Lower leg skin (tissue), 4 donors: Measurements from ENCODE around the gene SSTR3. TPM values are rescaled to one million over a fixed set of nuclear protein-coding genes. Genes with fewer than 3 reads are reported as not detected.

Experiments used
- DNase-seq, 2 donors: peaks; one replicate each; pipeline ENCODE4 v3.0.0-alpha.2; 2019; ENCODE audit warnings: low spot score in 2 of 2
- H3K4me3 ChIP-seq: fragments of 200-600 bp; sonication (generic); 2 replicates; pipeline ENCODE4 v1.5.1; 2017; ENCODE audit warnings: mild to moderate bottlenecking, low read depth; ENCODE audit not compliant: poor library complexity, severe bottlenecking
- POLR2A ChIP-seq, 2 donors: fragments of 450-650 bp; IDR thresholded peaks; one replicate each; pipeline ENCODE4 v1.6.1; 2016 to 2017; ENCODE audit warnings: antibody characterized with exemption in 2 of 2, mild to moderate bottlenecking in 1 of 2, moderate library complexity in 1 of 2
- WGBS, 2 donors: methylation state at CpG; one replicate each; pipeline ENCODE4 v1.1.5; 2018; 5-methylcytosine and 5-hydroxymethylcytosine counted together
- intact Hi-C: fragments of 100-400 bp; cut with DNase I; formaldehyde crosslinking; loops from one replicate; pipeline ENCODE4 v1.15.0; 2023; ENCODE audit warnings: low total_unique reads
- total RNA-seq, 4 donors: library from RNA; depleted of rRNA; stranded (reverse); fragments of >200 nt; gene quantifications; one replicate each; pipeline ENCODE4 v1.1.0, GENCODE V29; 2016
- TF ChIP-seq, protein P1 (sequence below), 3 donors: fragments of 450-650 bp; IDR thresholded peaks; one replicate each; pipeline ENCODE4 v1.5.1; 2016; ENCODE audit warnings: antibody characterized with exemption in 3 of 3, mild to moderate bottlenecking in 3 of 3, moderate library complexity in 2 of 3

The SSTR3 gene
- total RNA-seq, 4 donors from 2014 or later, result not detected

DNA sequence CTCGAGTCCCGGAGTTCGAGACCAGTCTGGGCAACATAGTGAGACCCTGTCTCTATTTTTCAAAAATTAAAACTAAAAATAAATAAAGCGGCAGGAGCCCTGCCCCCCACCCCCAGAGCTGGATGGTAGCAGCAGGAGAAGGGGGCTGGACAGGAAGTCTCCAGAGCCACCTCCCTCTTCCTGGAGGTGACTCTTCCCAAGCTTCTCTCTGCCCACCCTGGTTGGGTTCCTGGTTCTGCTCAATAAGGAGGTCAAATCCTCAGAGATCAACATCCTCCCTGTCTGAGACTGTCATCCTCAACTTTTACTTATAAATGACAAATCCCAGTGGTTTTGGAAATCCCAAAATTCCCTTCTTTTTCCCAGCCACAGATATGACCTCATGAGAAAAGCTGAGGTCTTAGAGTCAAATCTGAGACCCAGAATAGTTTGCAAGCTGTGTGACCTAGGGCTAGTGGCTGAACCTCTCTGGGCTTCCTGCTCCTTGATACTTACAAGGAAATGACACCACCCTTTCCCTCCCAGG, 25.2 kb downstream of the SSTR3 start:
- 65 to 72% methylated on average over 4 of the region's 4 CpGs for WGBS, 2 donors
- H3K4me3 ChIP-seq, result no peak overlapping the region
- intact Hi-C loops, result no loop called here
- TF ChIP-seq, protein P1, sequence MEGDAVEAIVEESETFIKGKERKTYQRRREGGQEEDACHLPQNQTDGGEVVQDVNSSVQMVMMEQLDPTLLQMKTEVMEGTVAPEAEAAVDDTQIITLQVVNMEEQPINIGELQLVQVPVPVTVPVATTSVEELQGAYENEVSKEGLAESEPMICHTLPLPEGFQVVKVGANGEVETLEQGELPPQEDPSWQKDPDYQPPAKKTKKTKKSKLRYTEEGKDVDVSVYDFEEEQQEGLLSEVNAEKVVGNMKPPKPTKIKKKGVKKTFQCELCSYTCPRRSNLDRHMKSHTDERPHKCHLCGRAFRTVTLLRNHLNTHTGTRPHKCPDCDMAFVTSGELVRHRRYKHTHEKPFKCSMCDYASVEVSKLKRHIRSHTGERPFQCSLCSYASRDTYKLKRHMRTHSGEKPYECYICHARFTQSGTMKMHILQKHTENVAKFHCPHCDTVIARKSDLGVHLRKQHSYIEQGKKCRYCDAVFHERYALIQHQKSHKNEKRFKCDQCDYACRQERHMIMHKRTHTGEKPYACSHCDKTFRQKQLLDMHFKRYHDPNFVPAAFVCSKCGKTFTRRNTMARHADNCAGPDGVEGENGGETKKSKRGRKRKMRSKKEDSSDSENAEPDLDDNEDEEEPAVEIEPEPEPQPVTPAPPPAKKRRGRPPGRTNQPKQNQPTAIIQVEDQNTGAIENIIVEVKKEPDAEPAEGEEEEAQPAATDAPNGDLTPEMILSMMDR (IDR thresholded peaks at IDR 0.05), result no peak
- TF ChIP-seq POLR2A (IDR thresholded peaks at IDR 0.05), result no peak
- no peak for DNase-seq

DNA sequence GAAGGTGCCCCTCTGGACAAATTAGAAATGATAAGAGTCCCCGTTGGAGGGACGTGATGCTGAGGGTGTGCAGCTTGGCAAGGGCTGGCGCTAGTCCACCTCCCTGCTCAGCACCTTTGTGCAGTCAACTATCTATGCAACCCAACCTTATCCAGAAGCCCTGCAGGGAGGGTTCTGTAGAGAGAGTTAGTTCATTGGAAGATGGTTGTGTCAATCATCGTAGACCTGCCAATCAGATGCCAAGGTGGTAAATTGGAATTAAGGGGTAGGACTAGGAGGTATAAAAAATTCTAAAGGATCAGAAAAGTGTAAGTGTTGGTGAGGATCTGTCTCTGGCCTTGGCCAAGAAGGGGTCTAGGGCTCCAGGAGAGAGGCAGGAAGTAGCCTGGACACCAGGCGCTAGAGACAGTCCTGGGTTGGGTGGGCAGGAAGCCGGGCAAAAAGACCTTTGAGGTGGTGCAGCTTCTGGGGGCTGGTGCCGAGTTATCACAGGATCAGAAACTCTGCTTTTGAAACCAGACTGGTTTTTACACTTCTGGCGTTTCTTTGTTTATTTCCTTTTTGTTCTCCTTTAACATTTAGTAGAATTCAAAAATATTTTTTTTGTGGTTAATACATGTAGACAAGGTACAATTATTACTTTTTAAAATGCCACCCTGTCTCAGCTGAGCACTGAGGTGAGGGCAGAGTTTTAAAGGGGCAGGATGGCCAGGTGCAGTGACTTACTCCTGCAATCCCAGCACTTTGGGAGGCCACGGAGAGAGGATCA, 25.9 kb downstream of the SSTR3 start:
- WGBS, 2 donors, result 72 to 76% methylated on average over 9 of the region's 9 CpGs

DNA sequence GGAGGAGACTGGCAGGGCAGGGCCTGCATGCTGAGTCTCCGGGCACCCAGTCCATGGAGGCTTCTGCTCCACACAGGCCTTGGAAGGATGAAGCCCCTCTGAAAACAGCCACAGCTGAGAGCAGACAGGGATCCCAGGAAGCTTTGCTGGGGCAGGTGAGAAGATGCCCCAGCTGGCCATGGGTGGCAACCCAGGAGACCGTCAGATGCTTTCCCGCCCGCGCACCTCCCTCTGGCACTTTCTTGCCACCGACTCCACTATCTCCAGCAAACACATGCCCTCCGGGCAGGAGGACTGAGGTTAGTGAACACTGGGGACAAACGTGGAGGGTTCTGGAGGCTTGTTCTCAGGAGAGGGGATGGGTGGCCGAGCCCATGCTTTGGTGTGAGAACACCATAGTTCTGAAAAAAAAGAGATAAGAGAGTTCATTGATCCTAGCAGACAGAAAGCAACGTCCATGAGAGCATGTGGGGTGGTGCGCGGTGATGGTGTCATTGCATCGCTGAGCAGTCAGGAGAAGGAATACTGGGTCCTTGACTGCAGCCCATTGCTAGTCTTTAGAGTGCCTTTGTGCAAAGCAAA, 26.5 kb downstream of the SSTR3 start:
- WGBS, 2 donors, result 76 to 77% methylated on average over 13 of the region's 13 CpGs
- no peak for DNase-seq
- no peak overlapping the region for H3K4me3 ChIP-seq
- TF ChIP-seq, protein P1 (IDR thresholded peaks at IDR 0.05), result no peak
- TF ChIP-seq POLR2A (IDR thresholded peaks at IDR 0.05), result no peak
- intact Hi-C loops, result no loop called here

More for the DNA sequence above, 25.9 kb downstream of the SSTR3 start:
- intact Hi-C loops, result no loop called here
- H3K4me3 ChIP-seq, result no peak overlapping the region
- TF ChIP-seq, protein P1 (IDR thresholded peaks at IDR 0.05), result no peak
- no peak for TF ChIP-seq POLR2A (IDR thresholded peaks at IDR 0.05)
- no peak for DNase-seq

DNA sequence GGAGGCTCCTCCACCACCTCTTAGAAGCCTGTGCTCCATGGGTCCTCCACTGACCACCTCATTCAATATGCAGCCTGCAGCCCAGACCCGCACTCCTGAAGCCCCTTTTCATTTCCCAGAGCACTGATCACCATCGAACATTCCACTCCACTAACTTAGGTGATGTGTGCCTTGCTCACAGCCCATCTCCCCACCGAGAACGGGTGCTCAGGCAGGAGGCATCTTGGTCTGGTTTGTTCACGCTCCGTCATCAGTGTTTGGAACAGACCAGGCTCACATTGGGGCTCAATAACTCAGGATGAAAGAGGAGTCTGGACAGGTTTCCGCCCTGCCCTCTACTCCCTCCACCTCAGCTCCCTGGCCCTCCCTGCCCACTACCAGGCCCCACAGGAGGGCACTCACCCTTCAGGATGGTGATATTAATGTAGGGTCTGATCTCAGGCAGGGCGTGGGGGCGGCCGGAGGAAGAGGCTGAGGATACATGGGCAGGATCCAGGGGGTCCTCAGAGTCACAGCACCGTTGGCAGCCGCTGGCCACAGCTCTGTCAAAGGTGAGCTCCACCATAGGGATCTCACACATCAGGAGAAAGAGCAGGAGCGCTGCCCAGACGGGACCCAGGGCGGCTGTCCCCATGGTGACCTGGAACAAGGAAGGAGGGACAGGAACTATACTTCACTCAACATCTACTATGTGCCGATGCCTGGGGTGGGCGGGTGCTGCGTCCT, 27.3 kb downstream of the SSTR3 start:
- WGBS, 2 donors, result 92 to 95% methylated on average over 18 of the region's 18 CpGs
- TF ChIP-seq, protein P1 (IDR thresholded peaks at IDR 0.05), result no peak
- no peak for TF ChIP-seq POLR2A (IDR thresholded peaks at IDR 0.05)
- DNase-seq, result no peak
- no peak overlapping the region for H3K4me3 ChIP-seq
- intact Hi-C loops, result no loop called here

DNA sequence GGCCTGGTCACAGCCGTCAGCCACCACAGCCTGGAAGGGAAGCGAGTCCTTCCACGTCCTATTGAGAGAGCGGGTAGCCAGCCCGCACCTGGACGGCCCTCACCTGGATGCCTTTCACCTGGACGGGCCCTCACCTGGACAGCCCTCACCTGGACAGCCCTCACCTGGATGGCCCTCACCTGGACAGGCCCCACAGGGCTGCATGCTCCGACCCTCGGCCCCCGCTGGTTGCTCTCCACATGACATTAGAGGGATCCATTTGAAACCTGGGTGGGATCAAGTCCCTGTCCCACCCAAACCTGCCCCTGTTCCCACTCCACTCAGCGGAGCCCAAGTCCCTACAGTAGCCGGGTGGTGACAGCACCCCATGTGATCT, 27.9 kb downstream of the SSTR3 start:
- no peak overlapping the region for H3K4me3 ChIP-seq
- intact Hi-C loops, result no loop called here
- no peak for DNase-seq
- 86 to 95% methylated on average over 11 to 12 of the region's 12 CpGs for WGBS, 2 donors
- TF ChIP-seq, protein P1 (IDR thresholded peaks at IDR 0.05), result no peak
- no peak for TF ChIP-seq POLR2A (IDR thresholded peaks at IDR 0.05)
